HepG2 (cell line): Measurements from ENCODE around the gene DALRD3. TPM values are rescaled to one million over a fixed set of nuclear protein-coding genes. Genes with fewer than 3 reads are reported as not detected.

Experiments
- AGO2 ChIP-seq: fragments of 200-400 bp; formaldehyde crosslinking; optimal IDR thresholded peaks from 2 replicates; pipeline ENCODE3; 2017; ENCODE audit warnings: mild to moderate bottlenecking, low read depth, low read length, moderate library complexity
- BRD4 ChIP-seq: sonication (generic); formaldehyde crosslinking; IDR thresholded peaks from 2 replicates; pipeline ENCODE4 v1.4.0; 2020; ENCODE audit warnings: missing genetic modification reagents
- FLYWCH1 ChIP-seq: sonication (generic); formaldehyde crosslinking; IDR thresholded peaks from 2 replicates; pipeline ENCODE4 v1.8.1; 2023; ENCODE audit warnings: mild to moderate bottlenecking, missing genetic modification reagents
- MXI1 ChIP-seq: IDR thresholded peaks from 3 replicates; pipeline ENCODE4 v1.6.1; 2012; ENCODE audit warnings: low read depth, low read length, inconsistent platforms, borderline replicate concordance
- NFAT5 ChIP-seq: sonication (generic); formaldehyde crosslinking; IDR thresholded peaks from 2 replicates; pipeline ENCODE4 v1.4.0; 2020; ENCODE audit warnings: missing genetic modification reagents
- PREB ChIP-seq: sonication (generic); formaldehyde crosslinking; IDR thresholded peaks from 2 replicates; pipeline ENCODE4 v1.4.0; 2020; ENCODE audit warnings: missing genetic modification reagents
- PTBP1 ChIP-seq: fragments of 200-400 bp; formaldehyde crosslinking; IDR thresholded peaks from 2 replicates; pipeline ENCODE4 v1.6.1; 2018; ENCODE audit warnings: low read length, low read depth; ENCODE audit not compliant: poor library complexity, severe bottlenecking
- ZNF234 ChIP-seq: sonication (generic); formaldehyde crosslinking; conservative IDR thresholded peaks from 2 replicates; pipeline ENCODE4 v1.5.1; 2020; ENCODE audit warnings: mild to moderate bottlenecking, missing genetic modification reagents
- ZNF274 ChIP-seq: sonication (generic); formaldehyde crosslinking; IDR thresholded peaks from 2 replicates; pipeline ENCODE4 v1.5.1; 2020; ENCODE audit warnings: mild to moderate bottlenecking, missing genetic modification reagents
- ZNF282 ChIP-seq: fragments of 450-650 bp; IDR thresholded peaks from 2 replicates; pipeline ENCODE4 v1.6.1; 2018; ENCODE audit not compliant: partially characterized antibody
- ZNF343 ChIP-seq: sonication (generic); formaldehyde crosslinking; IDR thresholded peaks from 2 replicates; pipeline ENCODE4 v1.4.0; 2020; ENCODE audit warnings: mild to moderate bottlenecking, missing genetic modification reagents
- ZNF367 ChIP-seq: sonication (generic); formaldehyde crosslinking; IDR thresholded peaks from 2 replicates; pipeline ENCODE4 v1.4.0; 2020; ENCODE audit warnings: missing genetic modification reagents, borderline replicate concordance
- ZNF547 ChIP-seq: sonication (generic); formaldehyde crosslinking; IDR thresholded peaks from 2 replicates; pipeline ENCODE4 v1.5.1; 2020; ENCODE audit warnings: mild to moderate bottlenecking, missing genetic modification reagents
- ZNF709 ChIP-seq: sonication (generic); formaldehyde crosslinking; IDR thresholded peaks from 2 replicates; pipeline ENCODE4 v1.5.0; 2020; ENCODE audit warnings: mild to moderate bottlenecking, missing genetic modification reagents
- ZNF788 ChIP-seq: sonication (generic); formaldehyde crosslinking; IDR thresholded peaks from 2 replicates; pipeline ENCODE4 v1.5.0; 2020; ENCODE audit warnings: mild to moderate bottlenecking, missing genetic modification reagents, borderline replicate concordance
- polyA plus RNA-seq, 8 experiments: library from polyadenylated mRNA; depleted of rRNA in 3 of 8; stranded (reverse) in 7 of 8; unstranded in 1 of 8; fragments of >200 nt; fragmentation: Illumina TruSeq in 4 of 8; extraction: Trizol in 4 of 8; gene quantifications; 2 replicates each; pipeline versions ENCODE4 v1.2.1 to v1.2.3, GENCODE V29; 2011 to 2016; ENCODE audit warnings: low read depth in 4 of 8, missing spikeins in 1 of 8, mixed read lengths in 1 of 8; ENCODE audit not compliant: insufficient read depth in 1 of 8
- total RNA-seq, 5 experiments: library from RNA; depleted of rRNA; stranded (reverse); fragments of >200 nt; fragmentation: Illumina TruSeq; extraction: Trizol; gene quantifications; 2 replicates each; pipeline ENCODE4 v1.2.3, GENCODE V29; 2016; ENCODE audit warnings: low read depth in 1 of 5
- TF ChIP-seq, protein P1 (sequence below): sonication (generic); formaldehyde crosslinking; IDR thresholded peaks from 2 replicates; pipeline ENCODE4 v1.9.0; 2022; ENCODE audit warnings: low read depth, missing genetic modification reagents
- TF ChIP-seq, protein P2 (sequence below): sonication (generic); formaldehyde crosslinking; IDR thresholded peaks from 2 replicates; pipeline ENCODE4 v1.5.0; 2020; ENCODE audit warnings: missing genetic modification reagents, mild to moderate bottlenecking, borderline replicate concordance
- TF ChIP-seq, protein P3 (sequence below): sonication (generic); formaldehyde crosslinking; conservative IDR thresholded peaks from 2 replicates; pipeline ENCODE4 v1.8.0; 2022; ENCODE audit warnings: low read depth, missing genetic modification reagents

Gene DALRD3
- total and polyA plus RNA-seq, 2 of the 13 experiments (the other 11 are each of a cell fraction or from before 2014, with no cell fraction given): 19.9 to 36.5 TPM

- TF ChIP-seq, protein P1, sequence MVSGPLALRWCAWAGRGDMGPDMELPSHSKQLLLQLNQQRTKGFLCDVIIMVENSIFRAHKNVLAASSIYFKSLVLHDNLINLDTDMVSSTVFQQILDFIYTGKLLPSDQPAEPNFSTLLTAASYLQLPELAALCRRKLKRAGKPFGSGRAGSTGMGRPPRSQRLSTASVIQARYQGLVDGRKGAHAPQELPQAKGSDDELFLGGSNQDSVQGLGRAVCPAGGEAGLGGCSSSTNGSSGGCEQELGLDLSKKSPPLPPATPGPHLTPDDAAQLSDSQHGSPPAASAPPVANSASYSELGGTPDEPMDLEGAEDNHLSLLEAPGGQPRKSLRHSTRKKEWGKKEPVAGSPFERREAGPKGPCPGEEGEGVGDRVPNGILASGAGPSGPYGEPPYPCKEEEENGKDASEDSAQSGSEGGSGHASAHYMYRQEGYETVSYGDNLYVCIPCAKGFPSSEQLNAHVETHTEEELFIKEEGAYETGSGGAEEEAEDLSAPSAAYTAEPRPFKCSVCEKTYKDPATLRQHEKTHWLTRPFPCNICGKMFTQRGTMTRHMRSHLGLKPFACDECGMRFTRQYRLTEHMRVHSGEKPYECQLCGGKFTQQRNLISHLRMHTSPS (CRISPR knock-in tag): no peak; the same call in none of the 2 replicates
- TF ChIP-seq ZNF343 (CRISPR knock-in tag) (peak; percentile 70; the same call in 1 of the 2 replicates), ZNF547 (CRISPR knock-in tag) (peak; percentile 79), ZNF709 (CRISPR knock-in tag) (no peak), BRD4 (CRISPR knock-in tag) (no peak), ZNF282 (no peak), ZNF234 (no peak), MXI1 (peak; percentile 72; the same call in 1 of the 3 replicates), PREB (CRISPR knock-in tag) (no peak), ZNF274 (peak; percentile 62; the same call in 1 of the 2 replicates), FLYWCH1 (no peak), AGO2 (peak; percentile 75), PTBP1 (peak; percentile 88), ZNF367 (no peak; the same call in 1 of the 2 replicates), ZNF788 (peak; percentile 94), NFAT5 (no peak)
- TF ChIP-seq, protein P2, sequence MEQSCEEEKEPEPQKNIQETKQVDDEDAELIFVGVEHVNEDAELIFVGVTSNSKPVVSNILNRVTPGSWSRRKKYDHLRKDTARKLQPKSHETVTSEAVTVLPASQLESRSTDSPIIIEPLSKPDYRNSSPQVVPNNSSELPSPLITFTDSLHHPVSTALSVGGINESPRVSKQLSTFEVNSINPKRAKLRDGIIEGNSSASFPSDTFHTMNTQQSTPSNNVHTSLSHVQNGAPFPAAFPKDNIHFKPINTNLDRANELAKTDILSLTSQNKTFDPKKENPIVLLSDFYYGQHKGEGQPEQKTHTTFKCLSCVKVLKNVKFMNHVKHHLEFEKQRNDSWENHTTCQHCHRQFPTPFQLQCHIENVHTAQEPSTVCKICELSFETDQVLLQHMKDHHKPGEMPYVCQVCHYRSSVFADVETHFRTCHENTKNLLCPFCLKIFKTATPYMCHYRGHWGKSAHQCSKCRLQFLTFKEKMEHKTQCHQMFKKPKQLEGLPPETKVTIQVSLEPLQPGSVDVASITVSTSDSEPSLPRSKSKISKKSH (CRISPR knock-in tag): peak; percentile 86
- TF ChIP-seq, protein P3, sequence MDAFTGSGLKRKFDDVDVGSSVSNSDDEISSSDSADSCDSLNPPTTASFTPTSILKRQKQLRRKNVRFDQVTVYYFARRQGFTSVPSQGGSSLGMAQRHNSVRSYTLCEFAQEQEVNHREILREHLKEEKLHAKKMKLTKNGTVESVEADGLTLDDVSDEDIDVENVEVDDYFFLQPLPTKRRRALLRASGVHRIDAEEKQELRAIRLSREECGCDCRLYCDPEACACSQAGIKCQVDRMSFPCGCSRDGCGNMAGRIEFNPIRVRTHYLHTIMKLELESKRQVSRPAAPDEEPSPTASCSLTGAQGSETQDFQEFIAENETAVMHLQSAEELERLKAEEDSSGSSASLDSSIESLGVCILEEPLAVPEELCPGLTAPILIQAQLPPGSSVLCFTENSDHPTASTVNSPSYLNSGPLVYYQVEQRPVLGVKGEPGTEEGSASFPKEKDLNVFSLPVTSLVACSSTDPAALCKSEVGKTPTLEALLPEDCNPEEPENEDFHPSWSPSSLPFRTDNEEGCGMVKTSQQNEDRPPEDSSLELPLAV: no peak
These were observed 11.2 kb downstream of the DALRD3 start, which contains the start of gene WDR6 (continued) for GRCh38 chr3:49007068-49007770.
